DMS79 treated with DMSO at 0.1 percent for 48 hours (cell line): ENCODE data around the gene FUNDC1.

Source experiments
- DNase-seq: peaks from one replicate; lab custom pipeline; 2025; lab: John Stamatoyannopoulos, UW

Gene FUNDC1

DNA sequence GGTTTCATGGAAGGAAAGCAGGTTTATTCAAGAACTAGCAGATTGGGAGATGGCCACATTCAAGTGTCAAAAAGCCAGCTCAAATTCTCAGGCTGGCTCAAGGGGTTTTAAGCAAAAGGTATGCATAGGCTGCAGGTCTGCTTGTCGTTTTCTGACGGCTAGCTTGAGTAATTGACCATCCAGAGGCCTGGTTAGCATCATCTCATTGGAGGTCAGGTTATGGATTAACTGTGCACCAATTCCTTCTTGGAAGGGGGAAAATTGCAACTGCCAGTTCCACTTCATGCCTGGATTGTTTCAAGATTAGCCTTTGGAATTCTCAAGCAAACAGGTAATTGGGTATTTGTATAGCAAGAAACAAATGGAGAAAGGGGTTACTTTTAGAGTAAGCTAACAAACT is 62.1 kb downstream of the FUNDC1 start:
- no peak for DNase-seq

DNA sequence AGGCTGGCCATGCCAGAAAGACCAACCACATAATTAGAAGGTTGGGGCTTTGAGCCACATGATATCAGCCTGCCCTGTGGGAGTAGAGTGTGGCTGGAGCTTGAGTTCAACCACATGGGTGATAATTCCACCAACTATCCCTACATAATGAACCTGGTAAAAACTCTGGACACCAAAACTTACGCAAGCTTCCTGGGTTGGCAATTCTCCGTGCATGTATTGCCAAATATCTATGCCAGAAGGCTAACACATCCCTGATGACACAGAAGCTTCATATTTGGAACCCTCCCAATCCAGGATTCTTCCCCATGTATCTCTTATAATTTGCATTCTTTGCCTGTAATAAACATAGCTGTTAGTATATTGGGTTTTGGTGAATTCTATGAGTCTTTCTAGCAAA is 68.2 kb downstream of the FUNDC1 start:
- no peak for DNase-seq
